Right lobe of liver (tissue), 4 donors: ENCODE results near the gene BRD3.

Source experiments
- CTCF ChIP-seq, 4 donors: fragments of 200-600 bp in 3 of 4; fragments of 450-650 bp in 1 of 4; IDR thresholded peaks; one replicate each; pipeline versions ENCODE4 v1.5.1 to v1.8.0; 2016 to 2022; ENCODE audit warnings: antibody characterized with exemption in 4 of 4, mild to moderate bottlenecking in 2 of 4
- POLR2A ChIP-seq: fragments of 450-650 bp; IDR thresholded peaks from one replicate; pipeline ENCODE4 v1.6.1; 2017; ENCODE audit warnings: antibody characterized with exemption, mild to moderate bottlenecking
- donor health status: DM: no; HTN: no; CAD: no.
- donor health status: DM: no; HTN: no; CAD: no.
- donor health status: DM: no; HTN: yes; CAD: no.

DNA sequence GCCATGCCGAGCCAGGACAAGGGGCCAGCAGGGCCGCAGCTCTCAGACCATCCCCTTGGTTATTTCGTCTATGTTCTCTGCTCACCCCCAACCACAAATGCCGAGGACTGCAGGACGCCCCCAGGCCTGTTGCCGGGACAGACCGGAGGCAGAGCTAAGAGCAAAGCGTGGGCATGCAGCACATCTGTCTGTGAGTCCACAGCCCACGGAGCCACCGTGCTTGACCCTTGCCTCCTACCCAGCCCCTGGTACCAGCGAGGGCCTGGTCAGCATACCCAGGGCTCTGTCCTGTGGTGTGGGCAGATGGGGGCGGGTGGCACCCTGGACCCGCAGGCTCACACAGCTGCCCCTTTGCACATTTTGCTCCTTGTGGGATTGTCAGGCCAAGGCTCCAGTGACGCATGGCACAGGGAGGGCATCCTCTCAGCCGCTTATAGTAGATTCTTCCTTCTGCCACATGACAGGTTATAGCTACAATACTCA lies 4.7 kb downstream of the BRD3 start:
- TF ChIP-seq CTCF (IDR thresholded peaks at IDR 0.05) (no peak), POLR2A (no peak)
